SK-N-MC (cell line): ENCODE data around the gene CLEC14A.

Experiments
- DNase-seq: peaks from one replicate; pipeline ENCODE4 v3.0.0-alpha.2; 2011; ENCODE audit warnings: low read depth, low spot score
- H3K27ac ChIP-seq: fragments of 200-600 bp; sonication (generic); 2 replicates; pipeline ENCODE4 v1.5.1; 2016; ENCODE audit warnings: mixed run types
- H3K36me3 ChIP-seq: fragments of 200-600 bp; sonication (generic); 2 replicates; pipeline ENCODE4 v1.6.1; 2017; ENCODE audit warnings: antibody characterized with exemption, low read length, mixed read lengths; ENCODE audit not compliant: insufficient read depth
- H3K4me3 ChIP-seq: fragments of 200-600 bp; sonication (generic); 2 replicates; pipeline ENCODE4 v1.5.1; 2016
- H3K9ac ChIP-seq: fragments of 200-600 bp; sonication (generic); 2 replicates; pipeline ENCODE4 v1.8.0; 2017; ENCODE audit warnings: mixed run types, mixed read lengths; ENCODE audit not compliant: insufficient read length
- H3K9me3 ChIP-seq: fragments of 200-600 bp; sonication (generic); 2 replicates; pipeline ENCODE4 v1.6.1; 2017; ENCODE audit warnings: low read depth, mild to moderate bottlenecking, antibody characterized with exemption, low read length, moderate library complexity, mixed read lengths
- EZH2 ChIP-seq: fragments of 200-600 bp; sonication (generic); IDR thresholded peaks from one replicate; pipeline ENCODE4 v1.6.1; 2017; ENCODE audit warnings: antibody characterized with exemption
- FOXP2 ChIP-seq: optimal IDR thresholded peaks from 2 replicates; pipeline ENCODE3; 2011; ENCODE audit warnings: mild to moderate bottlenecking, moderate library complexity; ENCODE audit not compliant: insufficient read depth; ENCODE audit errors: extremely low read length, control extremely low read depth
- POLR2AphosphoS5 ChIP-seq: IDR thresholded peaks from 2 replicates; pipeline ENCODE4 v1.6.1; 2012; ENCODE audit warnings: mild to moderate bottlenecking, low read depth, low read length, borderline replicate concordance

CLEC14A gene

GRCh38 chr14:38205949-38206665 lies 49.8 kb downstream of the CLEC14A start:
- H3K9me3 ChIP-seq: no peaks in the 10 kb centered on the region; the same call in 1 of the 2 replicates
- no peak overlapping the region for H3K9ac ChIP-seq
- no peak for DNase-seq
- no peak overlapping the region for H3K4me3 ChIP-seq
- H3K27ac ChIP-seq: no peak overlapping the region
- H3K36me3 ChIP-seq: no peaks in the 10 kb centered on the region
- TF ChIP-seq EZH2 (no peak), POLR2AphosphoS5 (no peak), FOXP2 (no peak)

GRCh38 chr14:38205119-38205813 lies 50.6 kb downstream of the CLEC14A start:
- H3K27ac ChIP-seq: no peak overlapping the region
- H3K9ac ChIP-seq: no peak overlapping the region
- no peak for DNase-seq
- no peaks in the 10 kb centered on the region for H3K36me3 ChIP-seq
- H3K4me3 ChIP-seq: no peak overlapping the region
- no peaks in the 10 kb centered on the region; the same call in 1 of the 2 replicates for H3K9me3 ChIP-seq
- no peak for TF ChIP-seq EZH2
- no peak for TF ChIP-seq POLR2AphosphoS5
- no peak for TF ChIP-seq FOXP2

DNA sequence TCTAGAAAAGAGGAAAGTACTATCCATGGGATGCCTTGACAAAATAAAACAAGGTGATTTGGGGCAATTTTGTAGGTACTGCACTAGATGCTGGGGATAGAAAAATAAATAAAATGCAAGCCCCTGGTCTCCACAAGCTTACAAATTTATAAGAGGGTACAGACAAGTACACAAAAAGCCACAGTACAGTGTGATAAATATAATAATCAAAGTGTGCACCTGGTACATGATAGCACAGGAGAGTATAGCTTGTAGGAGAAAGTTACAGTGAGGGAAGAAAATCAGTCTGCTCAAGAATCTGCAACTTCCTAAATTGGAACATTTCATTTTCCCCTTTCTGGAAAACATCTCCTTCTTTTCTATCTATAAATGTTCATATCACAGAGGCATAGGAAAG lies 51.2 kb downstream of the CLEC14A start:
- Histone ChIP-seq H3K4me3 (no peak overlapping the region), H3K27ac (no peak overlapping the region), H3K36me3 (no peaks in the 10 kb centered on the region), H3K9me3 (no peaks in the 10 kb centered on the region; the same call in 1 of the 2 replicates), H3K9ac (no peak overlapping the region)
- no peak for DNase-seq
- TF ChIP-seq EZH2 (no peak), POLR2AphosphoS5 (no peak), FOXP2 (no peak)
